Neural progenitor cell (in vitro differentiated cells): ENCODE results near the gene KCNE1. TPM values are rescaled to one million over a fixed set of nuclear protein-coding genes. Genes with fewer than 3 reads are reported as not detected.
"Not testable (repeated sequence)": the region's sequence is repeated elsewhere in the genome, so short reads cannot be mapped to it uniquely, and the experiment has no call there.

ENCODE experiments used
- DNase-seq: peaks from one replicate; pipeline ENCODE4 v3.0.0-alpha.2; 2016; ENCODE audit warnings: low spot score
- H2AFZ ChIP-seq: fragments of 200-600 bp; sonication (generic); replicated peaks from 2 replicates; pipeline ENCODE4 v1.6.1; 2016; ENCODE audit warnings: antibody characterized with exemption
- H3F3A ChIP-seq: fragments of 200-600 bp; sonication (generic); 2 replicates; pipeline ENCODE4 v1.6.1; 2016; ENCODE audit warnings: antibody characterized with exemption, low read depth
- H3K27ac ChIP-seq: fragments of 200-600 bp; sonication (generic); 2 replicates; pipeline ENCODE4 v1.5.1; 2016; ENCODE audit warnings: mild to moderate bottlenecking
- H3K27me3 ChIP-seq: fragments of 200-600 bp; sonication (generic); 2 replicates; pipeline ENCODE4 v1.6.1; 2016; ENCODE audit warnings: mild to moderate bottlenecking, moderate library complexity
- H3K36me3 ChIP-seq: fragments of 200-600 bp; sonication (generic); 2 replicates; pipeline ENCODE4 v1.5.1; 2016
- H3K4me1 ChIP-seq: fragments of 200-600 bp; sonication (generic); 2 replicates; pipeline ENCODE4 v1.6.1; 2016; ENCODE audit warnings: mixed run types
- H3K4me2 ChIP-seq: fragments of 200-600 bp; sonication (generic); 2 replicates; pipeline ENCODE4 v1.6.1; 2016
- H3K4me3 ChIP-seq: fragments of 200-600 bp; sonication (generic); 2 replicates; pipeline ENCODE4 v1.5.1; 2016
- H3K79me2 ChIP-seq: fragments of 200-600 bp; sonication (generic); 2 replicates; pipeline ENCODE4 v1.6.1; 2016; ENCODE audit warnings: low read depth
- H3K9ac ChIP-seq: fragments of 200-600 bp; sonication (generic); 2 replicates; pipeline ENCODE4 v1.6.1; 2016
- H3K9me3 ChIP-seq: fragments of 200-600 bp; sonication (generic); 2 replicates; pipeline ENCODE4 v1.5.1; 2016; ENCODE audit warnings: low read depth
- H4K20me1 ChIP-seq: fragments of 200-600 bp; sonication (generic); 2 replicates; pipeline ENCODE4 v1.6.1; 2016; ENCODE audit warnings: low read depth
- H3K27ac Mint-ChIP-seq: 3 replicates; pipeline ENCODE4 v1.8.0; 2021; ENCODE audit warnings: mixed read lengths
- H3K27me3 Mint-ChIP-seq: 2 replicates; pipeline ENCODE4 v1.8.0; 2022; ENCODE audit warnings: low read depth, mild to moderate bottlenecking, inconsistent platforms, moderate library complexity, mixed read lengths; ENCODE audit not compliant: insufficient read depth
- H3K36me3 Mint-ChIP-seq: 3 replicates; pipeline ENCODE4 v1.8.0; 2021; ENCODE audit warnings: mixed read lengths
- H3K4me1 Mint-ChIP-seq: 3 replicates; pipeline ENCODE4 v1.8.0; 2021; ENCODE audit warnings: mixed read lengths
- H3K4me3 Mint-ChIP-seq: 3 replicates; pipeline ENCODE4 v1.8.0; 2021; ENCODE audit warnings: mild to moderate bottlenecking, moderate library complexity, mixed read lengths
- H3K9me3 Mint-ChIP-seq: 3 replicates; pipeline ENCODE4 v1.8.0; 2020; ENCODE audit warnings: mixed read lengths
- small RNA-seq: library from RNA; depleted of rRNA; stranded (forward); fragments of <200 nt; gene quantifications from one replicate; pipeline ENCODE3, GENCODE V24; 2015
- total RNA-seq: library from RNA; depleted of rRNA; stranded (reverse); fragments of >200 nt; gene quantifications from 2 replicates; pipeline ENCODE4 v1.2.3, GENCODE V29; 2015; ENCODE audit warnings: low replicate concordance

KCNE1 gene
- total RNA-seq, 1 donor from 2014 or later, result not detected

- H3K36me3 Mint-ChIP-seq, H3K4me1 Mint-ChIP-seq, H3K4me1 ChIP-seq, H3K27ac Mint-ChIP-seq, H3F3A ChIP-seq, H3K4me2 ChIP-seq, H3K4me3 ChIP-seq, H3K27me3 Mint-ChIP-seq, H3K4me3 Mint-ChIP-seq, H3K27ac ChIP-seq, H2AFZ ChIP-seq, H3K9ac ChIP-seq, H3K79me2 ChIP-seq, H4K20me1 ChIP-seq, DNase-seq, H3K9me3 ChIP-seq, H3K9me3 Mint-ChIP-seq, H3K36me3 ChIP-seq, H3K27me3 ChIP-seq: not testable (repeated sequence)
Observed at GRCh38 chr21:34406676-34407075, 105.3 kb downstream of the KCNE1 start.

GRCh38 chr21:34406102-34406501 lies 105.9 kb downstream of the KCNE1 start:
- H3K36me3 ChIP-seq, H3K27me3 Mint-ChIP-seq, H3K9ac ChIP-seq, H3K27ac ChIP-seq, H3K27me3 ChIP-seq, H3K4me1 ChIP-seq, H3K4me3 ChIP-seq, H2AFZ ChIP-seq, H4K20me1 ChIP-seq, H3K4me2 ChIP-seq, H3K9me3 ChIP-seq, DNase-seq, H3K9me3 Mint-ChIP-seq, H3K27ac Mint-ChIP-seq, H3K36me3 Mint-ChIP-seq, H3F3A ChIP-seq, H3K4me1 Mint-ChIP-seq, H3K4me3 Mint-ChIP-seq, H3K79me2 ChIP-seq: not testable (repeated sequence)

- H3K27ac Mint-ChIP-seq, H3K4me1 Mint-ChIP-seq, H3K4me3 Mint-ChIP-seq: not testable (repeated sequence)
Observed at GRCh38 chr21:34405686-34406085, 106.3 kb downstream of the KCNE1 start.

GRCh38 chr21:34404742-34405141 lies 107.3 kb downstream of the KCNE1 start:
- H3K36me3 ChIP-seq, result not testable (repeated sequence)

More at GRCh38 chr21:34405686-34406085, 106.3 kb downstream of the KCNE1 start:
- DNase-seq, H3K36me3 ChIP-seq, H3K9me3 Mint-ChIP-seq, H3K36me3 Mint-ChIP-seq, H3K27me3 Mint-ChIP-seq, H3K4me2 ChIP-seq, H3K4me1 ChIP-seq, H3F3A ChIP-seq, H3K9me3 ChIP-seq, H3K27ac ChIP-seq, H3K9ac ChIP-seq, H3K27me3 ChIP-seq, H2AFZ ChIP-seq, H3K4me3 ChIP-seq, H4K20me1 ChIP-seq, H3K79me2 ChIP-seq: not testable (repeated sequence)

GRCh38 chr21:34400522-34400921 lies 111.5 kb downstream of the KCNE1 start:
- not testable (repeated sequence) for H4K20me1 ChIP-seq, H3K27ac ChIP-seq, H3F3A ChIP-seq, H3K36me3 ChIP-seq, H3K4me2 ChIP-seq, H3K9ac ChIP-seq, H3K27me3 Mint-ChIP-seq, H3K9me3 ChIP-seq, H3K4me3 Mint-ChIP-seq, H3K4me1 Mint-ChIP-seq, H3K4me3 ChIP-seq, H3K79me2 ChIP-seq, H3K9me3 Mint-ChIP-seq, H3K4me1 ChIP-seq, H3K27me3 ChIP-seq, H2AFZ ChIP-seq, H3K36me3 Mint-ChIP-seq, DNase-seq, H3K27ac Mint-ChIP-seq

More at GRCh38 chr21:34404742-34405141, 107.3 kb downstream of the KCNE1 start:
- H3K4me3 Mint-ChIP-seq, H3K27me3 Mint-ChIP-seq, H3K4me3 ChIP-seq, H3K27me3 ChIP-seq, H3K4me1 Mint-ChIP-seq, H2AFZ ChIP-seq, H3K27ac ChIP-seq, H3K79me2 ChIP-seq, H3K9me3 Mint-ChIP-seq, H3K9ac ChIP-seq, DNase-seq, H3F3A ChIP-seq, H3K36me3 Mint-ChIP-seq, H3K4me1 ChIP-seq, H3K27ac Mint-ChIP-seq, H3K4me2 ChIP-seq, H3K9me3 ChIP-seq, H4K20me1 ChIP-seq: not testable (repeated sequence)

Small RNA genes lying within 50 kb of the gene (small RNA-seq; reads per million reads assigned to genes)
- not detected for gene RF00614

Other genes starting within 250 kb of the KCNE1 start
- 0.19 TPM in 1 of 2 replicates, not detected in the other for gene KCNE2, start 148.2 kb downstream of the KCNE1 start, total RNA-seq
- gene SMIM11, start 136.7 kb downstream of the KCNE1 start, total RNA-seq, result 4.8 and 18.1 TPM in 2 replicates
- gene SMIM34, start 88.3 kb downstream of the KCNE1 start, total RNA-seq, result not detected in 2 replicates
- gene RCAN1, start 102.9 kb upstream of the KCNE1 start, total RNA-seq, result 6.5 and 6.9 TPM in 2 replicates
- 0.12 and 0.15 TPM in 2 replicates for gene CLIC6, start 156.8 kb upstream of the KCNE1 start, total RNA-seq